ENCODE data around the gene HNRNPM.

GRCh38 chr19:8484331-8484894, 39.6 kb downstream of the HNRNPM start:
- TF ChIP-seq CTCF (IDR thresholded peaks at IDR 0.05; ENCODE audit: low read length) (no peak), EZH2phosphoT487 (IDR thresholded peaks at IDR 0.05; ENCODE audit: low read length) (no peak)
